ENCODE data around the gene HTR2A. TPM values are rescaled to one million over a fixed set of nuclear protein-coding genes. Genes with fewer than 3 reads are reported as not detected.

HTR2A gene
- total RNA-seq, 5 donors from 2014 or later (not counting 1 experiment from before 2014, with no cell fraction given) = not detected

- Histone ChIP-seq H3K36me3 (ENCODE audit: control insufficient read depth in 2 of 2, extremely low read depth in 1 of 2, insufficient read depth in 1 of 2, low read length in 1 of 2) (no peaks in the 10 kb centered on the region), H3K4me1 (ENCODE audit: control insufficient read depth in 1 of 2, extremely low read depth in 1 of 2, insufficient read depth in 2 of 2, low read length in 2 of 2) (peaks cover 9 to 14% of the 10 kb centered on the region in 2 experiments), H3K27me3 (replicated peaks in 1 of 2; ENCODE audit: control insufficient read depth in 2 of 2, extremely low read depth in 1 of 2, insufficient read depth in 2 of 2, low read length in 1 of 2) (peaks cover 0 to 2% of the 10 kb centered on the region in 2 experiments), H3K4me3 (ENCODE audit: control insufficient read depth in 1 of 2, extremely low read depth in 1 of 2, low read length in 1 of 2) (no peak overlapping the region), H3K27ac (ENCODE audit: low read length) (no peak overlapping the region), H3K9me3 (no peaks in the 10 kb centered on the region)
- no CpG with 5 or more reads among the region's 4 CpGs for WGBS (ENCODE audit: insufficient coverage)
- H3K27me3 Mint-ChIP-seq = no peaks in the 10 kb centered on the region
- H3K27ac Mint-ChIP-seq = peak overlapping the region in 1 of 2 donors; percentile 40
- DNase-seq = no peak
- peaks cover 34 to 35% (median 35%) of the 10 kb centered on the region in 3 donors for H3K4me1 Mint-ChIP-seq
- ATAC-seq (replicated peaks in 1 of 4) = no peak
- H3K4me3 Mint-ChIP-seq = no peak overlapping the region
- ChIA-PET POLR2A (interaction anchor here in 1 of 2 donors (0.6 to 0.7 kb wide), 2 partner anchors 8 to 1811 kb away, joined by 3 read pairs; no protein-coding TSS in a partner anchor), CTCF (no interaction called here)
- H3K36me3 Mint-ChIP-seq = peaks cover 3% of the 10 kb centered on the region
- H3K9me3 Mint-ChIP-seq = no peaks in the 10 kb centered on the region
Observed at GRCh38 chr13:46799139-46799538, 97.7 kb downstream of the HTR2A start.

- ChIA-PET POLR2A (interaction anchor here in 1 of 2 donors (0.6 kb wide), 1 partner anchor 61 kb away, joined by 3 read pairs; no protein-coding TSS in a partner anchor), CTCF (no interaction called here)
- Mint-ChIP-seq H3K36me3 (peaks cover 6% of the 10 kb centered on the region), H3K4me1 (peaks cover 44 to 47% (median 46%) of the 10 kb centered on the region in 3 donors), H3K4me3 (peak overlapping the region; percentile 94 to 99 (median 96)), H3K27ac (peak overlapping the region; percentile 98), H3K27me3 (no peaks in the 10 kb centered on the region), H3K9me3 (no peaks in the 10 kb centered on the region)
- Histone ChIP-seq H3K9me3 (no peaks in the 10 kb centered on the region), H3K27ac (ENCODE audit: low read length) (peak overlapping the region; percentile 60), H3K4me3 (ENCODE audit: control insufficient read depth in 1 of 2, extremely low read depth in 1 of 2, low read length in 1 of 2) (peak overlapping the region; percentile 85), H3K4me1 (ENCODE audit: control insufficient read depth in 1 of 2, extremely low read depth in 1 of 2, insufficient read depth in 2 of 2, low read length in 2 of 2) (peaks cover 11 to 14% of the 10 kb centered on the region in 2 experiments), H3K27me3 (replicated peaks in 1 of 2; ENCODE audit: control insufficient read depth in 2 of 2, extremely low read depth in 1 of 2, insufficient read depth in 2 of 2, low read length in 1 of 2) (no peaks in the 10 kb centered on the region), H3K36me3 (ENCODE audit: control insufficient read depth in 2 of 2, extremely low read depth in 1 of 2, insufficient read depth in 1 of 2, low read length in 1 of 2) (no peaks in the 10 kb centered on the region)
- DNase-seq (no peak), ATAC-seq (replicated peaks in 1 of 4) (no peak)
- WGBS (ENCODE audit: insufficient coverage) = 56% methylated on average over 5 of the region's 9 CpGs
Observed at GRCh38 chr13:46797501-46798237, 99.2 kb downstream of the HTR2A start.

GRCh38 chr13:46796515-46797474 lies 100.1 kb downstream of the HTR2A start, which contains the start of gene ESD:
TSS of gene ESD (minus strand) at chr13:46797161. CDS start at chr13:46791413, 5,748 bp downstream.
- ATAC-seq (replicated peaks in 1 of 4) (peak; percentile 92 to 94 (median 92)), DNase-seq (peak; percentile 71 to 93 (median 87))
- Mint-ChIP-seq H3K36me3 (peaks cover 6% of the 10 kb centered on the region), H3K27me3 (no peaks in the 10 kb centered on the region), H3K9me3 (no peaks in the 10 kb centered on the region), H3K4me3 (peak within 1 kb of the TSS; percentile 94 to 99 (median 96)), H3K4me1 (peaks cover 44 to 49% (median 46%) of the 10 kb centered on the region in 3 donors), H3K27ac (peak within 1 kb of the TSS; percentile 98)
- Histone ChIP-seq H3K4me1 (ENCODE audit: control insufficient read depth in 1 of 2, extremely low read depth in 1 of 2, insufficient read depth in 2 of 2, low read length in 2 of 2) (peaks cover 11 to 14% of the 10 kb centered on the region in 2 experiments), H3K27ac (ENCODE audit: low read length) (peak within 1 kb of the TSS; percentile 60), H3K36me3 (ENCODE audit: control insufficient read depth in 2 of 2, extremely low read depth in 1 of 2, insufficient read depth in 1 of 2, low read length in 1 of 2) (no peaks in the 10 kb centered on the region), H3K9me3 (no peaks in the 10 kb centered on the region), H3K27me3 (replicated peaks in 1 of 2; ENCODE audit: control insufficient read depth in 2 of 2, extremely low read depth in 1 of 2, insufficient read depth in 2 of 2, low read length in 1 of 2) (no peaks in the 10 kb centered on the region), H3K4me3 (ENCODE audit: control insufficient read depth in 1 of 2, extremely low read depth in 1 of 2, low read length in 1 of 2) (peak within 1 kb of the TSS; percentile 85)
- ChIA-PET CTCF (interaction anchor here (1.0 to 1.7 kb wide), 2 partner anchors 45 to 245 kb away, joined by 3 to 4 read pairs; no protein-coding TSS in a partner anchor), POLR2A (interaction anchor here in 1 of 2 donors (0.6 kb wide), 1 partner anchor 60 kb away, joined by 3 read pairs; no protein-coding TSS in a partner anchor)
- 2% methylated on average over 66 of the region's 77 CpGs for WGBS (ENCODE audit: insufficient coverage)

GRCh38 chr13:46796129-46796514 lies 100.7 kb downstream of the HTR2A start:
- Mint-ChIP-seq H3K36me3 (peaks cover 6% of the 10 kb centered on the region), H3K4me1 (peaks cover 44 to 49% (median 46%) of the 10 kb centered on the region in 3 donors), H3K4me3 (peak overlapping the region; percentile 94 to 99 (median 96)), H3K9me3 (no peaks in the 10 kb centered on the region), H3K27me3 (no peaks in the 10 kb centered on the region), H3K27ac (peak overlapping the region; percentile 98)
- H3K27ac ChIP-seq (ENCODE audit: low read length) = peak overlapping the region; percentile 60
- peak overlapping the region; percentile 85 for H3K4me3 ChIP-seq (ENCODE audit: control insufficient read depth in 1 of 2, extremely low read depth in 1 of 2, low read length in 1 of 2)
- ATAC-seq (replicated peaks in 1 of 4) (no peak), DNase-seq (no peak)
- peaks cover 11 to 14% of the 10 kb centered on the region in 2 experiments for H3K4me1 ChIP-seq (ENCODE audit: control insufficient read depth in 1 of 2, extremely low read depth in 1 of 2, insufficient read depth in 2 of 2, low read length in 2 of 2)
- no peaks in the 10 kb centered on the region for H3K36me3 ChIP-seq (ENCODE audit: control insufficient read depth in 2 of 2, extremely low read depth in 1 of 2, insufficient read depth in 1 of 2, low read length in 1 of 2)
- no peaks in the 10 kb centered on the region for H3K9me3 ChIP-seq
- POLR2A ChIA-PET = no interaction called here
- no peaks in the 10 kb centered on the region for H3K27me3 ChIP-seq (replicated peaks in 1 of 2; ENCODE audit: control insufficient read depth in 2 of 2, extremely low read depth in 1 of 2, insufficient read depth in 2 of 2, low read length in 1 of 2)
- CTCF ChIA-PET = interaction anchor here (1.0 to 1.7 kb wide), 2 partner anchors 44 to 244 kb away, joined by 3 to 4 read pairs; no protein-coding TSS in a partner anchor
- WGBS (ENCODE audit: insufficient coverage) = 36% methylated on average over 1 of the region's 5 CpGs

- Mint-ChIP-seq H3K4me3 (peak overlapping the region; percentile 53 to 99 (median 94)), H3K27ac (peak overlapping the region in 1 of 2 donors; percentile 28), H3K27me3 (no peaks in the 10 kb centered on the region), H3K4me1 (peaks cover 51 to 52% (median 51%) of the 10 kb centered on the region in 3 donors), H3K9me3 (no peaks in the 10 kb centered on the region), H3K36me3 (peaks cover 13% of the 10 kb centered on the region)
- 100% methylated on average over 2 of the region's 6 CpGs for WGBS (ENCODE audit: insufficient coverage)
- ATAC-seq (replicated peaks in 1 of 4) (no peak), DNase-seq (no peak)
- POLR2A ChIA-PET = no interaction called here
- CTCF ChIA-PET = interaction anchor here in 1 of 2 donors (1.7 kb wide), 1 partner anchor 43 kb away, joined by 4 read pairs; no protein-coding TSS in a partner anchor
- Histone ChIP-seq H3K4me1 (ENCODE audit: control insufficient read depth in 1 of 2, extremely low read depth in 1 of 2, insufficient read depth in 2 of 2, low read length in 2 of 2) (peaks cover 11 to 14% of the 10 kb centered on the region in 2 experiments), H3K27me3 (replicated peaks in 1 of 2; ENCODE audit: control insufficient read depth in 2 of 2, extremely low read depth in 1 of 2, insufficient read depth in 2 of 2, low read length in 1 of 2) (no peaks in the 10 kb centered on the region), H3K9me3 (no peaks in the 10 kb centered on the region), H3K4me3 (ENCODE audit: control insufficient read depth in 1 of 2, extremely low read depth in 1 of 2, low read length in 1 of 2) (no peak overlapping the region), H3K36me3 (ENCODE audit: control insufficient read depth in 2 of 2, extremely low read depth in 1 of 2, insufficient read depth in 1 of 2, low read length in 1 of 2) (peaks cover 0 to 8% of the 10 kb centered on the region in 2 donors), H3K27ac (ENCODE audit: low read length) (no peak overlapping the region)
Observed at GRCh38 chr13:46795321-46795720, 101.5 kb downstream of the HTR2A start.

- Mint-ChIP-seq H3K4me1 (peaks cover 8 to 10% (median 10%) of the 10 kb centered on the region in 3 donors), H3K36me3 (peaks cover 54% of the 10 kb centered on the region), H3K4me3 (no peak overlapping the region), H3K27me3 (no peaks in the 10 kb centered on the region), H3K9me3 (no peaks in the 10 kb centered on the region), H3K27ac (no peak overlapping the region)
- POLR2A ChIA-PET = no interaction called here
- Histone ChIP-seq H3K27me3 (replicated peaks in 1 of 2; ENCODE audit: control insufficient read depth in 2 of 2, extremely low read depth in 1 of 2, insufficient read depth in 2 of 2, low read length in 1 of 2) (no peaks in the 10 kb centered on the region), H3K4me3 (ENCODE audit: control insufficient read depth in 1 of 2, extremely low read depth in 1 of 2, low read length in 1 of 2) (no peak overlapping the region), H3K36me3 (ENCODE audit: control insufficient read depth in 2 of 2, extremely low read depth in 1 of 2, insufficient read depth in 1 of 2, low read length in 1 of 2) (peaks cover 0 to 70% of the 10 kb centered on the region in 2 donors), H3K9me3 (no peaks in the 10 kb centered on the region), H3K27ac (ENCODE audit: low read length) (no peak overlapping the region), H3K4me1 (ENCODE audit: control insufficient read depth in 1 of 2, extremely low read depth in 1 of 2, insufficient read depth in 2 of 2, low read length in 2 of 2) (no peaks in the 10 kb centered on the region)
- no peak for ATAC-seq (replicated peaks in 1 of 4)
- WGBS (ENCODE audit: insufficient coverage) = no CpG with 5 or more reads among the region's 3 CpGs
- no peak for DNase-seq
- CTCF ChIA-PET = no interaction called here
Observed at GRCh38 chr13:46783504-46783903, 113.3 kb downstream of the HTR2A start.

All from T-cell (primary cell).